ENCODE data around the gene RPL7A.
"Not testable (repeated sequence)": the region's sequence is repeated elsewhere in the genome, so short reads cannot be mapped to it uniquely, and the experiment has no call there.

RPL7A gene

GRCh38 chr9:133347985-133348717, at the start of gene RPL7A, which contains the start of gene MED22:
Gene RPL7A (plus strand): TSS chr9:133348218. CDS start chr9:133348244, 26 bp downstream.
Gene MED22 (minus strand): TSS chr9:133348131. CDS start chr9:133346662, 1,469 bp downstream.
- peak; percentile 88 for DNase-seq

- DNase-seq, result not testable (repeated sequence)
Measured at GRCh38 chr9:133299996-133300395, 48.0 kb upstream of the RPL7A start.

GRCh38 chr9:133301253-133302230, 46.5 kb upstream of the RPL7A start:
- no peak for DNase-seq

- DNase-seq, result no peak
Measured at GRCh38 chr9:133303266-133304157, 44.5 kb upstream of the RPL7A start.

GRCh38 chr9:133304158-133304470, 43.9 kb upstream of the RPL7A start:
- no peak for DNase-seq

GRCh38 chr9:133304477-133305377, 43.3 kb upstream of the RPL7A start:
- no peak for DNase-seq

- no peak for DNase-seq
Measured at GRCh38 chr9:133305731-133306130, 42.3 kb upstream of the RPL7A start.

GRCh38 chr9:133306242-133307204, 41.5 kb upstream of the RPL7A start:
- no peak for DNase-seq

- no peak for DNase-seq
Measured at GRCh38 chr9:133307301-133307700, 40.7 kb upstream of the RPL7A start.

- no peak for DNase-seq
Measured at GRCh38 chr9:133309608-133310007, 38.4 kb upstream of the RPL7A start.

- DNase-seq, result no peak
Measured at GRCh38 chr9:133315997-133316396, 32.0 kb upstream of the RPL7A start.

GRCh38 chr9:133317551-133317950, 30.5 kb upstream of the RPL7A start:
- DNase-seq, result not testable (repeated sequence)

- DNase-seq, result no peak
Measured at GRCh38 chr9:133320421-133320881, 27.6 kb upstream of the RPL7A start.

GRCh38 chr9:133321411-133321935, 26.5 kb upstream of the RPL7A start:
- DNase-seq, result no peak

GRCh38 chr9:133322701-133323100, 25.3 kb upstream of the RPL7A start:
- DNase-seq, result no peak

- DNase-seq, result no peak
Measured at GRCh38 chr9:133323211-133323610, 24.8 kb upstream of the RPL7A start.

- no peak for DNase-seq
Measured at GRCh38 chr9:133323991-133324703, 23.9 kb upstream of the RPL7A start.

GRCh38 chr9:133327021-133327420, 21.0 kb upstream of the RPL7A start:
- DNase-seq, result not testable (repeated sequence)

GRCh38 chr9:133327834-133328484, 20.1 kb upstream of the RPL7A start:
- no peak for DNase-seq
